ENCODE results near the gene STPG2. TPM values are rescaled to one million over a fixed set of nuclear protein-coding genes. Genes with fewer than 3 reads are reported as not detected.
A peak's percentile ranks its signal among the peaks of the same experiment; 100 is the strongest.

Gene STPG2
- total and polyA plus RNA-seq, 4 donors: 0.05 to 0.67 (median 0.28) TPM; not detected in 1

GRCh38 chr4:97670703-97671269 is 472.5 kb downstream of the STPG2 start:
- Histone ChIP-seq H3K36me3 (ENCODE audit: control insufficient read depth in 4 of 4, insufficient read depth in 3 of 4, low read depth in 1 of 4, low read length in 3 of 4) (no peaks in the 10 kb centered on the region), H3K9me3 (ENCODE audit: control insufficient read depth in 4 of 4, low read length in 3 of 4) (peaks cover 0 to 6% (median 2%) of the 10 kb centered on the region in 4 donors), H3K27ac (ENCODE audit: low read depth in 1 of 2, low read length in 2 of 2) (no peak overlapping the region), H3K4me1 (ENCODE audit: control insufficient read depth in 4 of 4, insufficient read depth in 4 of 4, low read length in 3 of 4) (no peaks in the 10 kb centered on the region), H3K9ac (ENCODE audit: low read depth in 1 of 2, low read length in 2 of 2) (no peak overlapping the region), H3K4me3 (ENCODE audit: low read depth in 1 of 3, low read length in 3 of 3) (no peak overlapping the region), H3K27me3 (ENCODE audit: control insufficient read depth in 4 of 4, insufficient read depth in 4 of 4, low read length in 3 of 4) (no peaks in the 10 kb centered on the region)
- 68% methylated on average over 1 of the region's 1 CpG for WGBS
- TF ChIP-seq RAD21 (IDR thresholded peaks at IDR 0.05) (no peak), HNF4G (IDR thresholded peaks at IDR 0.05) (no peak), ATF3 (IDR thresholded peaks at IDR 0.05) (no peak), JUND (IDR thresholded peaks at IDR 0.05) (no peak)
- DNase-seq (ENCODE audit: low spot score): no peak

- Histone ChIP-seq H3K4me1 (ENCODE audit: control insufficient read depth in 4 of 4, insufficient read depth in 4 of 4, low read length in 3 of 4) (no peaks in the 10 kb centered on the region), H3K9me3 (ENCODE audit: control insufficient read depth in 4 of 4, low read length in 3 of 4) (peaks cover 4 to 17% (median 5%) of the 10 kb centered on the region in 4 donors), H3K27ac (ENCODE audit: low read depth in 1 of 2, low read length in 2 of 2) (no peak overlapping the region), H3K4me3 (ENCODE audit: low read depth in 1 of 3, low read length in 3 of 3) (peak overlapping the region in 1 of 3 donors; percentile 55), H3K36me3 (ENCODE audit: control insufficient read depth in 4 of 4, insufficient read depth in 3 of 4, low read depth in 1 of 4, low read length in 3 of 4) (no peaks in the 10 kb centered on the region), H3K9ac (ENCODE audit: low read depth in 1 of 2, low read length in 2 of 2) (no peak overlapping the region), H3K27me3 (ENCODE audit: control insufficient read depth in 4 of 4, insufficient read depth in 4 of 4, low read length in 3 of 4) (no peaks in the 10 kb centered on the region)
- TF ChIP-seq SP1 (IDR thresholded peaks at IDR 0.05): no peak
- TF ChIP-seq MAX (IDR thresholded peaks at IDR 0.05): no peak
- TF ChIP-seq REST (IDR thresholded peaks at IDR 0.05): no peak
- no peak for TF ChIP-seq GABPA (IDR thresholded peaks at IDR 0.05 in 1 of 2, conservative IDR thresholded peaks at IDR 0.05 in 1 of 2)
- no peak for TF ChIP-seq FOXA2 (IDR thresholded peaks at IDR 0.05)
- TF ChIP-seq HNF4G (IDR thresholded peaks at IDR 0.05): no peak
- TF ChIP-seq TAF1 (conservative IDR thresholded peaks at IDR 0.05): no peak
- TF ChIP-seq YY1 (IDR thresholded peaks at IDR 0.05): no peak
- no peak for TF ChIP-seq ATF3 (IDR thresholded peaks at IDR 0.05)
- TF ChIP-seq ZBTB33 (IDR thresholded peaks at IDR 0.05): no peak
- TF ChIP-seq CTCF (IDR thresholded peaks at IDR 0.05; ENCODE audit: low read depth, low read length, missing input control): no peak
- no peak for TF ChIP-seq FOXA1 (IDR thresholded peaks at IDR 0.05)
- TF ChIP-seq EGR1 (IDR thresholded peaks at IDR 0.05; ENCODE audit: low read depth in 2 of 2): no peak
- TF ChIP-seq RAD21 (IDR thresholded peaks at IDR 0.05): no peak
- no peak for TF ChIP-seq JUND (IDR thresholded peaks at IDR 0.05)
- TF ChIP-seq HNF4A (conservative IDR thresholded peaks at IDR 0.05): no peak
- no peak for TF ChIP-seq NR2F2 (IDR thresholded peaks at IDR 0.05)
- no peak for DNase-seq (ENCODE audit: low spot score)
- WGBS: 85% methylated on average over 4 of the region's 4 CpGs
These were observed 477.7 kb downstream of the STPG2 start for GRCh38 chr4:97665553-97665952.

Data from liver (tissue), 9 donors.